ENCODE data around the gene NCOA6. TPM values are rescaled to one million over a fixed set of nuclear protein-coding genes. Genes with fewer than 3 reads are reported as not detected.
"Not testable (repeated sequence)": the region's sequence is repeated elsewhere in the genome, so short reads cannot be mapped to it uniquely, and the experiment has no call there.

The NCOA6 gene
- polyA plus RNA-seq, 1 of the 3 experiments (the other 2 are of a cell fraction): 14.5 TPM

DNA sequence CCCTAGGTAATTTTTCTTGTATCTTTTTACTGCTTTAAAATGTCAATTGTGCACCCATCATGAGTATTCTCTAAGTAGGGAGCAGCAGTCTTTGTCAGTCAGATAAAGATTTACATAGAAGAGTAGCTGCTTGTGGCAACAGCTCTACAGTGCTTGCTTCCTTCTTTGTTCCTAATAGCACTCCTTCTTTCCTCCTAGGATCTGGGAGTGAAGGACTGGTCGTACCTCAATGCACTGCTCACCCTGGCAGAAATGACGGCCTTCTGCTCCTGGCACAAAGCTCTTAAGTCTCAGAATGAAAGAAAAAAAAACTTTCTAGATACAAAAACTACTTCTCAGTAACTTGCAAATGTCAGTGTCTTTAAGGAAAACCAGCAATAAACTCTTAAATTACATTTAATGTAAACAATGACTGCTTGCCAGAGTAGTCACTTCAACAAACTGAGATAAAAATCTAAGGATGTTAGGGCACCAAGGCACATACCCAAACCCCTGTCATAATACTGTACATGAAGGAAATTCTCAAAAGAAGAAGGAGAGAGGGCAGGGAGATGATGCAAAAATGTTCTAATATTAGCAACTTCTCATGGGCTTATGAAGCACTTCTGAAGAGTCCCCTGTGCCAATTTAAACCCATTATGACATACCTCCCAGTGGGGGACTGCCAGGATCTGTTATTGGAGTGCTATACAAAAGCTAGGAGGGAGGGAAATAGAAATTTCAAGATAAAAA, 34.0 kb downstream of the NCOA6 start:
- TF ChIP-seq YY1 (IDR thresholded peaks at IDR 0.05; ENCODE audit: low read depth) (no peak), JUND (IDR thresholded peaks at IDR 0.05) (0 out of 2 replicates have a peak, but pooled peaks have one; percentile 7), TCF12 (IDR thresholded peaks at IDR 0.05) (peak; percentile 28; the same call in 1 of the 2 replicates)
- Histone ChIP-seq H3K36me3 (replicated peaks in 1 of 2; ENCODE audit: control insufficient read depth in 1 of 2, insufficient read depth in 2 of 2, low read length in 1 of 2) (peaks cover 0 to 3% of the 10 kb centered on the region in 2 experiments), H3K4me2 (peak overlapping the region; percentile 25; the same call in 1 of the 2 replicates), H3K27me3 (ENCODE audit: insufficient read depth) (no peaks in the 10 kb centered on the region), H3K9me2 (no peaks in the 10 kb centered on the region), H3K27ac (ENCODE audit: low read depth in 2 of 2, low read length in 1 of 2) (peak overlapping the region in 1 of 2 experiments; percentile 69; a peak in 2 of 4 replicates), H3K4me3 (ENCODE audit: low read depth in 2 of 2, low read length in 1 of 2) (no peak overlapping the region), H3F3A (replicated peaks; ENCODE audit: insufficient read depth) (peaks cover 24% of the 10 kb centered on the region), H4K20me1 (ENCODE audit: insufficient read depth) (peaks cover 57% of the 10 kb centered on the region), H3K9ac (no peak overlapping the region; the same call in 1 of the 2 replicates), H3K9me3 (no peaks in the 10 kb centered on the region), H3K4me1 (ENCODE audit: control insufficient read depth in 1 of 2, insufficient read depth in 2 of 2, low read depth in 1 of 2, low read length in 1 of 2) (peaks cover 0 to 24% of the 10 kb centered on the region in 2 experiments; a peak in 1 of 4 replicates), H2AFZ (ENCODE audit: low read depth) (no peak overlapping the region), H3K79me2 (ENCODE audit: insufficient read depth) (peaks cover 51% of the 10 kb centered on the region)
- 66% methylated on average over 2 of the region's 2 CpGs for WGBS (ENCODE audit: low lambda C conversion rate)
- DNase-seq: no peak
- CTCF ChIA-PET: interaction anchor here (1.0 to 1.1 kb wide), 2 partner anchors 9 to 22 kb away, joined by 3 to 5 read pairs; no protein-coding TSS in a partner anchor
- POLR2A ChIA-PET: no interaction called here

DNA sequence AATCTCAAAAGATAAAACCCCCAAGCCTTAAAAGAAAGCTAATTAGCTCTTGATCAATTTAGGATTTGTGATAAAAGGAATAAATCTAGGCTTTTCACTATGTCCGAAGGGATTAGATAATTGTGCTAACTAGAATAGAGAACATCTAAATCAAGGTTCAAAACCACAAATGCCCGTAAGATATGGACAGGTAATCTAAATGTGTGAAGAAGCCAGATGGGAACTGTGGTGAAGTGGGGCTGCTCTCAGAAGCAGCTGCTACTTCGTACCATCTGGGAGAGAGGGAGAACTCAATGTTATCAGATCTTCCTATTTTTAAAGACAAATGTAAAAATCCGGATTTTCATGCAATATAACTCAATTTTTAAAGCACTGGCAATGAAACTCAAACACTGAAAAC, 44.2 kb downstream of the NCOA6 start:
- DNase-seq: peak; percentile 8
- H3K9me3 ChIP-seq: no peaks in the 10 kb centered on the region
- peaks cover 10% of the 10 kb centered on the region for H3F3A ChIP-seq (replicated peaks; ENCODE audit: insufficient read depth)
- no peak overlapping the region for H2AFZ ChIP-seq (ENCODE audit: low read depth)
- no peaks in the 10 kb centered on the region for H3K9me2 ChIP-seq
- H3K36me3 ChIP-seq (replicated peaks in 1 of 2; ENCODE audit: control insufficient read depth in 1 of 2, insufficient read depth in 2 of 2, low read length in 1 of 2): peaks cover 9 to 28% of the 10 kb centered on the region in 2 experiments
- 79% methylated on average over 4 of the region's 4 CpGs for WGBS (ENCODE audit: low lambda C conversion rate)
- 0 out of 2 replicates have a peak, but pooled peaks have one; percentile 19 for TF ChIP-seq GATA2 (CRISPR knock-in tag; IDR thresholded peaks at IDR 0.05)
- TF ChIP-seq, protein P1, sequence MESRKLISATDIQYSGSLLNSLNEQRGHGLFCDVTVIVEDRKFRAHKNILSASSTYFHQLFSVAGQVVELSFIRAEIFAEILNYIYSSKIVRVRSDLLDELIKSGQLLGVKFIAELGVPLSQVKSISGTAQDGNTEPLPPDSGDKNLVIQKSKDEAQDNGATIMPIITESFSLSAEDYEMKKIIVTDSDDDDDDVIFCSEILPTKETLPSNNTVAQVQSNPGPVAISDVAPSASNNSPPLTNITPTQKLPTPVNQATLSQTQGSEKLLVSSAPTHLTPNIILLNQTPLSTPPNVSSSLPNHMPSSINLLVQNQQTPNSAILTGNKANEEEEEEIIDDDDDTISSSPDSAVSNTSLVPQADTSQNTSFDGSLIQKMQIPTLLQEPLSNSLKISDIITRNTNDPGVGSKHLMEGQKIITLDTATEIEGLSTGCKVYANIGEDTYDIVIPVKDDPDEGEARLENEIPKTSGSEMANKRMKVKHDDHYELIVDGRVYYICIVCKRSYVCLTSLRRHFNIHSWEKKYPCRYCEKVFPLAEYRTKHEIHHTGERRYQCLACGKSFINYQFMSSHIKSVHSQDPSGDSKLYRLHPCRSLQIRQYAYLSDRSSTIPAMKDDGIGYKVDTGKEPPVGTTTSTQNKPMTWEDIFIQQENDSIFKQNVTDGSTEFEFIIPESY (IDR thresholded peaks at IDR 0.05; ENCODE audit: borderline replicate concordance, low read depth): no peak
- H4K20me1 ChIP-seq (ENCODE audit: insufficient read depth): no peaks in the 10 kb centered on the region
- peaks cover 0 to 4% of the 10 kb centered on the region in 2 experiments; a peak in 1 of 4 replicates for H3K4me1 ChIP-seq (ENCODE audit: control insufficient read depth in 1 of 2, insufficient read depth in 2 of 2, low read depth in 1 of 2, low read length in 1 of 2)
- H3K4me2 ChIP-seq: no peak overlapping the region
- no peak overlapping the region for H3K9ac ChIP-seq
- H3K27me3 ChIP-seq (ENCODE audit: insufficient read depth): no peaks in the 10 kb centered on the region
- POLR2A ChIA-PET: no interaction called here
- no peaks in the 10 kb centered on the region; the same call in 1 of the 2 replicates for H3K79me2 ChIP-seq (ENCODE audit: insufficient read depth)
- no peak overlapping the region for H3K4me3 ChIP-seq (ENCODE audit: low read depth in 2 of 2, low read length in 1 of 2)
- no peak overlapping the region for H3K27ac ChIP-seq (ENCODE audit: low read depth in 2 of 2, low read length in 1 of 2)
- CTCF ChIA-PET: interaction anchor here (0.9 to 6.8 kb wide), 5 partner anchors 12 to 469 kb away, joined by 3 to 51 read pairs (median 5); no protein-coding TSS in a partner anchor

GRCh38 chr20:34780291-34780690, 45.2 kb downstream of the NCOA6 start:
- H3K9me2 ChIP-seq; POLR2A ChIA-PET; H4K20me1 ChIP-seq (ENCODE audit: insufficient read depth); H3K9ac ChIP-seq; H3F3A ChIP-seq (replicated peaks; ENCODE audit: insufficient read depth); H3K4me3 ChIP-seq (ENCODE audit: low read depth in 2 of 2, low read length in 1 of 2); H3K79me2 ChIP-seq (ENCODE audit: insufficient read depth); H3K4me1 ChIP-seq (ENCODE audit: control insufficient read depth in 1 of 2, insufficient read depth in 2 of 2, low read depth in 1 of 2, low read length in 1 of 2); H3K27me3 ChIP-seq (ENCODE audit: insufficient read depth); H3K9me3 ChIP-seq; H3K27ac ChIP-seq (ENCODE audit: low read depth in 2 of 2, low read length in 1 of 2); H3K4me2 ChIP-seq; H2AFZ ChIP-seq (ENCODE audit: low read depth); DNase-seq: not testable (repeated sequence)
- H3K36me3 ChIP-seq (replicated peaks in 1 of 2; ENCODE audit: control insufficient read depth in 1 of 2, insufficient read depth in 2 of 2, low read length in 1 of 2): peaks cover 17 to 36% of the 10 kb centered on the region in 2 experiments
- WGBS (ENCODE audit: low lambda C conversion rate): 97% methylated on average over 8 of the region's 8 CpGs
- CTCF ChIA-PET: interaction anchor here (1.0 to 6.8 kb wide), 2 partner anchors 11 to 468 kb away, joined by 4 to 51 read pairs; no protein-coding TSS in a partner anchor
